ENCODE data around the gene CCDC148. TPM values are rescaled to one million over a fixed set of nuclear protein-coding genes. Genes with fewer than 3 reads are reported as not detected.

The CCDC148 gene
- total and polyA plus RNA-seq, 4 donors, result 0.02 to 0.42 (median 0.31) TPM

GRCh38 chr2:158191076-158191895 lies 265.3 kb downstream of the CCDC148 start:
- Histone ChIP-seq H3K27me3 (ENCODE audit: control insufficient read depth in 4 of 4, insufficient read depth in 4 of 4, low read length in 3 of 4) (no peaks in the 10 kb centered on the region), H3K9ac (ENCODE audit: low read depth in 1 of 2, low read length in 2 of 2) (peak overlapping the region; percentile 5 to 72), H3K36me3 (ENCODE audit: control insufficient read depth in 4 of 4, insufficient read depth in 3 of 4, low read depth in 1 of 4, low read length in 3 of 4) (no peaks in the 10 kb centered on the region), H3K27ac (ENCODE audit: low read depth in 1 of 2, low read length in 2 of 2) (peak overlapping the region; percentile 21 to 57), H3K4me1 (ENCODE audit: control insufficient read depth in 4 of 4, insufficient read depth in 4 of 4, low read length in 3 of 4) (peaks cover 0 to 9% (median 6%) of the 10 kb centered on the region in 4 donors), H3K9me3 (ENCODE audit: control insufficient read depth in 4 of 4, low read length in 3 of 4) (no peaks in the 10 kb centered on the region), H3K4me3 (ENCODE audit: low read depth in 1 of 3, low read length in 3 of 3) (peak overlapping the region in 2 of 3 donors; percentile 21 to 31)
- TF ChIP-seq RAD21 (IDR thresholded peaks at IDR 0.05), result peak in 1 of 2 donors; percentile 28
- TF ChIP-seq RXRA (IDR thresholded peaks at IDR 0.05), result peak in 1 of 2 donors; percentile 11
- TF ChIP-seq TAF1 (conservative IDR thresholded peaks at IDR 0.05), result no peak
- TF ChIP-seq SP1 (IDR thresholded peaks at IDR 0.05), result no peak
- TF ChIP-seq YY1 (IDR thresholded peaks at IDR 0.05), result peak; percentile 12
- peak; percentile 43 to 55 for TF ChIP-seq HNF4A (conservative IDR thresholded peaks at IDR 0.05)
- no peak for TF ChIP-seq JUND (IDR thresholded peaks at IDR 0.05)
- no peak for TF ChIP-seq FOXA1 (IDR thresholded peaks at IDR 0.05)
- no peak for DNase-seq (ENCODE audit: low spot score)
- WGBS, result 20% methylated on average over 7 of the region's 7 CpGs

GRCh38 chr2:158189526-158189925 lies 267.0 kb downstream of the CCDC148 start:
- no peaks in the 10 kb centered on the region for H3K27me3 ChIP-seq (ENCODE audit: control insufficient read depth in 4 of 4, insufficient read depth in 4 of 4, low read length in 3 of 4)
- peaks cover 0 to 10% (median 8%) of the 10 kb centered on the region in 4 donors for H3K4me1 ChIP-seq (ENCODE audit: control insufficient read depth in 4 of 4, insufficient read depth in 4 of 4, low read length in 3 of 4)
- H3K36me3 ChIP-seq (ENCODE audit: control insufficient read depth in 4 of 4, insufficient read depth in 3 of 4, low read depth in 1 of 4, low read length in 3 of 4), result no peaks in the 10 kb centered on the region
- H3K9ac ChIP-seq (ENCODE audit: low read depth in 1 of 2, low read length in 2 of 2), result no peak overlapping the region
- H3K4me3 ChIP-seq (ENCODE audit: low read depth in 1 of 3, low read length in 3 of 3), result no peak overlapping the region
- TF ChIP-seq NR2F2 (IDR thresholded peaks at IDR 0.05) (no peak), RXRA (IDR thresholded peaks at IDR 0.05) (peak in 1 of 2 donors; percentile 48), GABPA (IDR thresholded peaks at IDR 0.05 in 1 of 2, conservative IDR thresholded peaks at IDR 0.05 in 1 of 2) (no peak), EGR1 (IDR thresholded peaks at IDR 0.05; ENCODE audit: low read depth in 2 of 2) (peak in 1 of 2 donors; percentile 45), FOXA2 (IDR thresholded peaks at IDR 0.05) (no peak), JUND (IDR thresholded peaks at IDR 0.05) (no peak), SP1 (IDR thresholded peaks at IDR 0.05) (no peak), HNF4A (conservative IDR thresholded peaks at IDR 0.05) (peak; percentile 28 to 45), MAX (IDR thresholded peaks at IDR 0.05) (peak; percentile 64), RAD21 (IDR thresholded peaks at IDR 0.05) (no peak), HNF4G (IDR thresholded peaks at IDR 0.05) (peak; percentile 22), FOXA1 (IDR thresholded peaks at IDR 0.05) (no peak), YY1 (IDR thresholded peaks at IDR 0.05) (no peak), TAF1 (conservative IDR thresholded peaks at IDR 0.05) (no peak)
- TF ChIP-seq, protein P1, sequence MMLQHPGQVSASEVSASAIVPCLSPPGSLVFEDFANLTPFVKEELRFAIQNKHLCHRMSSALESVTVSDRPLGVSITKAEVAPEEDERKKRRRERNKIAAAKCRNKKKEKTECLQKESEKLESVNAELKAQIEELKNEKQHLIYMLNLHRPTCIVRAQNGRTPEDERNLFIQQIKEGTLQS (IDR thresholded peaks at IDR 0.05), result no peak
- TF ChIP-seq, protein P2, sequence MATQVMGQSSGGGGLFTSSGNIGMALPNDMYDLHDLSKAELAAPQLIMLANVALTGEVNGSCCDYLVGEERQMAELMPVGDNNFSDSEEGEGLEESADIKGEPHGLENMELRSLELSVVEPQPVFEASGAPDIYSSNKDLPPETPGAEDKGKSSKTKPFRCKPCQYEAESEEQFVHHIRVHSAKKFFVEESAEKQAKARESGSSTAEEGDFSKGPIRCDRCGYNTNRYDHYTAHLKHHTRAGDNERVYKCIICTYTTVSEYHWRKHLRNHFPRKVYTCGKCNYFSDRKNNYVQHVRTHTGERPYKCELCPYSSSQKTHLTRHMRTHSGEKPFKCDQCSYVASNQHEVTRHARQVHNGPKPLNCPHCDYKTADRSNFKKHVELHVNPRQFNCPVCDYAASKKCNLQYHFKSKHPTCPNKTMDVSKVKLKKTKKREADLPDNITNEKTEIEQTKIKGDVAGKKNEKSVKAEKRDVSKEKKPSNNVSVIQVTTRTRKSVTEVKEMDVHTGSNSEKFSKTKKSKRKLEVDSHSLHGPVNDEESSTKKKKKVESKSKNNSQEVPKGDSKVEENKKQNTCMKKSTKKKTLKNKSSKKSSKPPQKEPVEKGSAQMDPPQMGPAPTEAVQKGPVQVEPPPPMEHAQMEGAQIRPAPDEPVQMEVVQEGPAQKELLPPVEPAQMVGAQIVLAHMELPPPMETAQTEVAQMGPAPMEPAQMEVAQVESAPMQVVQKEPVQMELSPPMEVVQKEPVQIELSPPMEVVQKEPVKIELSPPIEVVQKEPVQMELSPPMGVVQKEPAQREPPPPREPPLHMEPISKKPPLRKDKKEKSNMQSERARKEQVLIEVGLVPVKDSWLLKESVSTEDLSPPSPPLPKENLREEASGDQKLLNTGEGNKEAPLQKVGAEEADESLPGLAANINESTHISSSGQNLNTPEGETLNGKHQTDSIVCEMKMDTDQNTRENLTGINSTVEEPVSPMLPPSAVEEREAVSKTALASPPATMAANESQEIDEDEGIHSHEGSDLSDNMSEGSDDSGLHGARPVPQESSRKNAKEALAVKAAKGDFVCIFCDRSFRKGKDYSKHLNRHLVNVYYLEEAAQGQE (IDR thresholded peaks at IDR 0.05), result no peak
- TF ChIP-seq, protein P3, sequence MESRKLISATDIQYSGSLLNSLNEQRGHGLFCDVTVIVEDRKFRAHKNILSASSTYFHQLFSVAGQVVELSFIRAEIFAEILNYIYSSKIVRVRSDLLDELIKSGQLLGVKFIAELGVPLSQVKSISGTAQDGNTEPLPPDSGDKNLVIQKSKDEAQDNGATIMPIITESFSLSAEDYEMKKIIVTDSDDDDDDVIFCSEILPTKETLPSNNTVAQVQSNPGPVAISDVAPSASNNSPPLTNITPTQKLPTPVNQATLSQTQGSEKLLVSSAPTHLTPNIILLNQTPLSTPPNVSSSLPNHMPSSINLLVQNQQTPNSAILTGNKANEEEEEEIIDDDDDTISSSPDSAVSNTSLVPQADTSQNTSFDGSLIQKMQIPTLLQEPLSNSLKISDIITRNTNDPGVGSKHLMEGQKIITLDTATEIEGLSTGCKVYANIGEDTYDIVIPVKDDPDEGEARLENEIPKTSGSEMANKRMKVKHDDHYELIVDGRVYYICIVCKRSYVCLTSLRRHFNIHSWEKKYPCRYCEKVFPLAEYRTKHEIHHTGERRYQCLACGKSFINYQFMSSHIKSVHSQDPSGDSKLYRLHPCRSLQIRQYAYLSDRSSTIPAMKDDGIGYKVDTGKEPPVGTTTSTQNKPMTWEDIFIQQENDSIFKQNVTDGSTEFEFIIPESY (IDR thresholded peaks at IDR 0.05), result peak; percentile 20
- TF ChIP-seq, protein P4, sequence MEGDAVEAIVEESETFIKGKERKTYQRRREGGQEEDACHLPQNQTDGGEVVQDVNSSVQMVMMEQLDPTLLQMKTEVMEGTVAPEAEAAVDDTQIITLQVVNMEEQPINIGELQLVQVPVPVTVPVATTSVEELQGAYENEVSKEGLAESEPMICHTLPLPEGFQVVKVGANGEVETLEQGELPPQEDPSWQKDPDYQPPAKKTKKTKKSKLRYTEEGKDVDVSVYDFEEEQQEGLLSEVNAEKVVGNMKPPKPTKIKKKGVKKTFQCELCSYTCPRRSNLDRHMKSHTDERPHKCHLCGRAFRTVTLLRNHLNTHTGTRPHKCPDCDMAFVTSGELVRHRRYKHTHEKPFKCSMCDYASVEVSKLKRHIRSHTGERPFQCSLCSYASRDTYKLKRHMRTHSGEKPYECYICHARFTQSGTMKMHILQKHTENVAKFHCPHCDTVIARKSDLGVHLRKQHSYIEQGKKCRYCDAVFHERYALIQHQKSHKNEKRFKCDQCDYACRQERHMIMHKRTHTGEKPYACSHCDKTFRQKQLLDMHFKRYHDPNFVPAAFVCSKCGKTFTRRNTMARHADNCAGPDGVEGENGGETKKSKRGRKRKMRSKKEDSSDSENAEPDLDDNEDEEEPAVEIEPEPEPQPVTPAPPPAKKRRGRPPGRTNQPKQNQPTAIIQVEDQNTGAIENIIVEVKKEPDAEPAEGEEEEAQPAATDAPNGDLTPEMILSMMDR (IDR thresholded peaks at IDR 0.05; ENCODE audit: low read depth, low read length, missing input control), result no peak
- H3K27ac ChIP-seq (ENCODE audit: low read depth in 1 of 2, low read length in 2 of 2), result no peak overlapping the region
- no peak for DNase-seq (ENCODE audit: low spot score)
- no peaks in the 10 kb centered on the region for H3K9me3 ChIP-seq (ENCODE audit: control insufficient read depth in 4 of 4, low read length in 3 of 4)
